Lung microvascular endothelial cell (primary cell): ENCODE data around the gene UBQLNL. TPM values are rescaled to one million over a fixed set of nuclear protein-coding genes. Genes with fewer than 3 reads are reported as not detected.
A peak's percentile ranks its signal among the peaks of the same experiment; 100 is the strongest.

Experiments used
- DNase-seq, 2 donors: peaks; one replicate each; pipeline versions ENCODE4 v3.0.0 to v3.0.0-alpha.2; 2010; ENCODE audit warnings: low read depth in 2 of 2
- total RNA-seq: library from RNA; depleted of rRNA; stranded (reverse); fragments of >200 nt; gene quantifications from 2 replicates; pipeline ENCODE4 v1.2.1, GENCODE V29; 2014

The UBQLNL gene
- total RNA-seq, 1 donor from 2014 or later: under 0.01 TPM

DNA sequence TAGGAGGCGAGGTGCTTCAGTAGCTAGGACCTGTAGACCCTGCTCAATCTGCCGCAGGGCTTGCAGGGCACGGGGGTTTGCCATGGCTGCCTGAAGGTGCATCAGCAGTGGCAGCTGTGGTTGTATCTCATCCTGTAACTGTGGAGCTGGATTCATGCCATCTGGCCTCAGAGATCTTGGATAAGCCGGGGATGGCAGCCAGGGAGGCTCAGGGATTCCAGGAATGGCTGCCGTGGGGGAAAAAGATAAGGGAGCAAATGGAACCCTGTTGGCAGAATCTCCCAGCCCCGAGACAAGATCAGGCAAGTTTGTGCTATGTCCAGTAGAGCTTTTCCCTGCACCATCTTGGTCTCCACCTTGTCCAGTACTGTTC, 8.6 kb downstream of the UBQLNL start:
- no peak for DNase-seq

- DNase-seq: no peak
Observed at GRCh38 chr11:5507177-5507932, 9.1 kb downstream of the UBQLNL start.

- no peak for DNase-seq
Observed at GRCh38 chr11:5505363-5506048, 11.0 kb downstream of the UBQLNL start.

- no peak for DNase-seq
Observed at GRCh38 chr11:5504403-5504921, 12.0 kb downstream of the UBQLNL start.

- DNase-seq: no peak
Observed at GRCh38 chr11:5500393-5500801, 16.1 kb downstream of the UBQLNL start.

DNA sequence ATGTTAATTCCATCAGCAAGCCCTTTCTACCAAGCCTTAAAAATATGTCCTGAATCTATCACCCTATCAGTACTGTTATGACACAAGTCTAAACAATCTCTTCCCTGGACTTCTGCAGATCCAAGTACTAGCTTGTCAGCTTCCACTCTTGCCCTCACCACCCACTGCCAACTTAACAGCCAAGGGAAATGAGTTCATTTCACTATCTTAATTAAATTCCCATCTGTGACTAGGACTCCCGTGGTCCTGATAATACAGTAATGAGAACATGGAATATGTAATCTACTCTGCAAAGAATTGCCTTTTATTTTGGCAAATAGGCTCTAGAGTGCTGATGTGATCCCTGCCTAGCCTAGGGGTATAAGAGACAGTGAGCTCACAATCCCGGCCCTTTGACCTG, 16.8 kb downstream of the UBQLNL start:
- no peak for DNase-seq

DNA sequence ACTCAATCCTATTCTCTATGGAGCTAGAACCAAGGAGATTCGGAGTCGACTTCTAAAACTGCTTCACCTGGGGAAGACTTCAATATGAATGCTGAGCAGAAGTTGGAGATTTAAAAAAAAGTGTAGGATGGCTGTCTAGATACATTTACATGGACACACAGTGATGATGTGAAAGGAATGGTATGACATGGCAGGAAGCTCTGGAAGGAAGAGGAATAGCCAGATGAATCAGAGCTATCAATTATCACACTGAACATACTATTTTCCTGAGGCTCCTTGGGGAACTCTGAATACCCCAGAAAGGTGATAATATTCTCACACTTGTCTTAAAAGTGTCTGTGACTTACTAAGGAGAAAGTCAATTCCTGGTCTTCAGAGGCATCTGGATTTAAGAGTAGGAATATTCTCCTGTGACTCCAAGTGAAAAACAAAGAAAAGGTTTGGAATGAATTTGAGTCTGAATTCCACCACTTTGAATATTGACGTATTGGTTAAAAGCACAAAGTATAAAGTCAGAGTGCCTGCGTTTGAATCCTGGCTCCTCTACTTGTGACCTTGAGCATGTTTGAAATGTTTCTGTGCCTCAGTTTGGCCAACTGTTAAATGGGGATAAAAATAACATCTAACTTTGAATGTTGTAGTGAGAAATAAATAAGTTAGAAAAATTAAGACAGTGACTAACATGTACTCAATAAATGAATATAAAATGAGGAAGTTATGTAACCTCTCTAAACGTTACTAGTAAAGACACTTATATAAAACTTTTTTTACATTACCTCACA, 26.7 kb downstream of the UBQLNL start:
- peak in 1 of 2 donors; percentile 50 for DNase-seq

GRCh38 chr11:5488798-5489399, 27.6 kb downstream of the UBQLNL start:
- DNase-seq: no peak

DNA sequence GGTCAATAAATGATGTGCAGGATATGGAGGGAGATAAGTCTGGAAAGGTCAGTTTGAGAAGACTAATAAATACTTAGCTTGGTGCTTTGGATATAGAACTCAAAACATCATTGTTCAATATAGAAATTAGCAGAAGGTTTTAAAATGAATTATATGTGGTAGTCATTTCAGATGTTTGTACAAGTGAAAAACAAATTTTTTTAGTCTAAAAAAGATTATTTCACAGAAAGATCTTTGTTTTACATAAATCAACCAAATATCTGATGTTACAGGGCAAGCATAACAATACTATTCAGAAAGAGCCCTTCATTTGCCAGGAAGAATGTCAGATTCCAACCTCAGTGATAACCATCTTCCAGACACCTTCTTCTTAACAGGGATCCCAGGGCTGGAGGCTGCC, 28.1 kb downstream of the UBQLNL start, which contains the start of gene OR52D1:
TSS of gene OR52D1 (plus strand) at position 301 of the 400 bp plus-strand sequence. CDS start at position 323, 22 bp downstream.
- no peak for DNase-seq

- DNase-seq: no peak
Observed at GRCh38 chr11:5486421-5486820, 30.1 kb downstream of the UBQLNL start.

DNA sequence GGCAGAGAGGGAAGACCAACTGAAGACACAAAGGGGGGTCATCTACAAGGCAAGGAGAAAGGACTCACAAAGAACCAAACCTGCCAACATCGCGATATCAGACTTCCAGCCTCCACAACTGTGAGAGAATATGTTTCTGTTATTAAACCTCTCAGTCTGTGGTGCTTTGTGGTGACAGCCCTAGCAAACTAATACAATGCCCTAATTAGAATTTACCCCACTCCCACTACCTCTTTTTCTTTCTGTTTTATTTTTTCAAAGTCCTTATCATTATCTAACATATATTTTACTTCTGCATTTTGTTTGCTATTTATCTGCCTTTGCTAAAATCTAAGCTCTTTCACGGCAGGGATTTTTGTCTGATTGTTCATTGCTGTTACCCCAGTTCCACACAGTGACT, 30.5 kb downstream of the UBQLNL start:
- no peak for DNase-seq

GRCh38 chr11:5476186-5476819, 40.2 kb downstream of the UBQLNL start:
- peak; percentile 68 to 71 for DNase-seq

- no peak for DNase-seq
Observed at GRCh38 chr11:5473921-5474320, 42.6 kb downstream of the UBQLNL start.

GRCh38 chr11:5467527-5467926, 49.0 kb downstream of the UBQLNL start:
- DNase-seq: no peak

Other genes with a start within 250 kb of the UBQLNL start
- gene HBE1, start 246.8 kb downstream of the UBQLNL start, total RNA-seq: 0.22 TPM in 1 of 2 replicates, not detected in the other
- gene OR51B4, start 214.8 kb downstream of the UBQLNL start, total RNA-seq: not detected in 2 replicates
- not detected in 2 replicates for gene OR51B2, start 192.4 kb downstream of the UBQLNL start, total RNA-seq
- gene OR51B5, start 173.2 kb downstream of the UBQLNL start, total RNA-seq: not detected in 2 replicates
- gene OR51B6, start 165.2 kb downstream of the UBQLNL start, total RNA-seq: not detected in 2 replicates
- not detected in 2 replicates for gene OR51M1, start 132.9 kb downstream of the UBQLNL start, total RNA-seq
- not detected in 2 replicates for gene OR51Q1, start 94.6 kb downstream of the UBQLNL start, total RNA-seq
- not detected in 2 replicates for gene OR51I1, start 75.2 kb downstream of the UBQLNL start, total RNA-seq
- gene OR51I2, start 67.4 kb downstream of the UBQLNL start, total RNA-seq: not detected in 2 replicates
- not detected in 2 replicates for gene OR52D1, start 28.0 kb downstream of the UBQLNL start, total RNA-seq
- not detected in 2 replicates for gene UBQLN3, start 6.7 kb downstream of the UBQLNL start, total RNA-seq
- gene OR52H1, start 31.8 kb upstream of the UBQLNL start, total RNA-seq: under 0.01 TPM in 1 of 2 replicates, not detected in the other
- not detected in 2 replicates for gene OR52B6, start 64.2 kb upstream of the UBQLNL start, total RNA-seq
- 0.99 and 3.3 TPM in 2 replicates for gene TRIM6, start 79.9 kb upstream of the UBQLNL start, total RNA-seq
- 8.5 and 9.4 TPM in 2 replicates for gene TRIM34, start 108.3 kb upstream of the UBQLNL start, total RNA-seq
- 46.4 and 75.4 TPM in 2 replicates for gene TRIM5, start 168.4 kb upstream of the UBQLNL start, total RNA-seq
- gene TRIM22, start 173.1 kb upstream of the UBQLNL start, total RNA-seq: 47.0 and 66.9 TPM in 2 replicates
- not detected in 2 replicates for gene OR56B1, start 219.7 kb upstream of the UBQLNL start, total RNA-seq
- gene OR52N4, start 237.5 kb upstream of the UBQLNL start, total RNA-seq: not detected in 2 replicates